ENCODE data around the gene FAM236A.
"Not testable (repeated sequence)": the region's sequence is repeated elsewhere in the genome, so short reads cannot be mapped to it uniquely, and the experiment has no call there.

The FAM236A gene

GRCh38 chrX:72937906-72938305, at the start of gene FAM236A:
FAM236A (plus strand) TSS chrX:72938206; CDS start chrX:72938263, 57 bp downstream.
- not testable (repeated sequence) for DNase-seq

GRCh38 chrX:72889740-72890139, 48.3 kb upstream of the FAM236A start:
- not testable (repeated sequence) for DNase-seq

GRCh38 chrX:72912315-72912714, 25.7 kb upstream of the FAM236A start, which contains the start of gene FAM236C:
FAM236C (plus strand) TSS chrX:72912615; CDS start chrX:72912715, 100 bp downstream.
- DNase-seq: not testable (repeated sequence)

GRCh38 chrX:72916096-72916495, 21.9 kb upstream of the FAM236A start:
- not testable (repeated sequence) for DNase-seq

- DNase-seq: not testable (repeated sequence)
Measured at GRCh38 chrX:72932283-72932682, 5.7 kb upstream of the FAM236A start.

GRCh38 chrX:72936455-72936854, 1.6 kb upstream of the FAM236A start:
- not testable (repeated sequence) for DNase-seq

GRCh38 chrX:72936882-72937455, 1.0 kb upstream of the FAM236A start:
- not testable (repeated sequence) for DNase-seq

GRCh38 chrX:72942272-72942671, 4.3 kb downstream of the FAM236A start:
- DNase-seq: not testable (repeated sequence)

GRCh38 chrX:72943035-72943818, 5.2 kb downstream of the FAM236A start:
- not testable (repeated sequence) for DNase-seq

GRCh38 chrX:72943819-72944169, 5.8 kb downstream of the FAM236A start, which contains the start of gene DMRTC1:
DMRTC1 (minus strand) TSS chrX:72943837; CDS start chrX:72875694, 68,143 bp downstream.
- not testable (repeated sequence) for DNase-seq

GRCh38 chrX:72959971-72960370, 22.0 kb downstream of the FAM236A start:
- not testable (repeated sequence) for DNase-seq

- not testable (repeated sequence) for DNase-seq
Measured at GRCh38 chrX:72971859-72972258, 33.9 kb downstream of the FAM236A start.

- not testable (repeated sequence) for DNase-seq
Measured at GRCh38 chrX:72974885-72975284, 36.9 kb downstream of the FAM236A start.

- not testable (repeated sequence) for DNase-seq
Measured at GRCh38 chrX:72980894-72981469, 43.0 kb downstream of the FAM236A start.

Data from CD4-positive, alpha-beta T cell treated with Interferon gamma for 1 hour (primary cell).